Keratinocyte (primary cell): ENCODE data around the gene LTBR. TPM values are rescaled to one million over a fixed set of nuclear protein-coding genes. Genes with fewer than 3 reads are reported as not detected.

Experiments
- DNase-seq: peaks from one replicate; pipeline ENCODE4 v3.0.0-alpha.2; 2011; ENCODE audit warnings: low read depth, missing footprints, low spot score
- FAIRE-seq: peaks from 2 replicates; lab custom pipeline; 2011; peaks lifted over from hg19 to GRCh38; lab: Jason Lieb, UNC
- H2AFZ ChIP-seq: 2 replicates; pipeline ENCODE4 v1.6.0; 2012; ENCODE audit warnings: low read length, control low read depth, inconsistent platforms; ENCODE audit not compliant: control insufficient read depth
- H3K27ac ChIP-seq: 2 replicates; pipeline ENCODE4 v1.5.1; 2011; ENCODE audit warnings: low read length; ENCODE audit not compliant: control insufficient read depth, insufficient read depth
- H3K27me3 ChIP-seq: 3 replicates; pipeline ENCODE4 v1.6.0; 2011; ENCODE audit warnings: low read length; ENCODE audit not compliant: control insufficient read depth, insufficient read depth; ENCODE audit errors: extremely low read depth
- H3K36me3 ChIP-seq, 2 experiments: 2 replicates in 1 of 2; 3 replicates in 1 of 2; pipeline ENCODE4 v1.5.1; 2011; ENCODE audit warnings: low read length in 2 of 2, mild to moderate bottlenecking in 1 of 2; ENCODE audit not compliant: control insufficient read depth in 2 of 2, insufficient read depth in 2 of 2; ENCODE audit errors: extremely low read depth in 1 of 2
- H3K4me1 ChIP-seq: 3 replicates; pipeline ENCODE4 v1.5.1; 2011; ENCODE audit warnings: low read length; ENCODE audit not compliant: control insufficient read depth, insufficient read depth; ENCODE audit errors: extremely low read depth
- H3K4me2 ChIP-seq: 3 replicates; pipeline ENCODE4 v1.6.0; 2011; ENCODE audit warnings: low read depth, low read length; ENCODE audit not compliant: control insufficient read depth, insufficient read depth; ENCODE audit errors: extremely low read depth
- H3K4me3 ChIP-seq, 3 experiments: fragments of 200-600 bp in 1 of 3; sonication (generic) in 1 of 3; 2 replicates in 2 of 3; 3 replicates in 1 of 3; pipeline ENCODE4 v1.5.1; 2011 to 2016; ENCODE audit warnings: low read length in 3 of 3, mild to moderate bottlenecking in 3 of 3, control low read depth in 2 of 3, inconsistent platforms in 1 of 3, low read depth in 1 of 3, mixed read lengths in 1 of 3, mixed run types in 1 of 3, moderate library complexity in 1 of 3; ENCODE audit not compliant: control insufficient read depth in 2 of 3, insufficient read depth in 2 of 3; ENCODE audit errors: extremely low read depth in 1 of 3
- H3K79me2 ChIP-seq: 2 replicates; pipeline ENCODE4 v1.6.0; 2012; ENCODE audit warnings: low read length; ENCODE audit not compliant: control insufficient read depth, insufficient read depth
- H3K9ac ChIP-seq: 3 replicates; pipeline ENCODE4 v1.6.0; 2011; ENCODE audit warnings: low read length; ENCODE audit not compliant: control insufficient read depth, insufficient read depth; ENCODE audit errors: extremely low read depth
- H3K9me1 ChIP-seq: 3 replicates; pipeline ENCODE4 v1.6.0; 2011; ENCODE audit warnings: low read length; ENCODE audit not compliant: control insufficient read depth, insufficient read depth; ENCODE audit errors: extremely low read depth
- H3K9me3 ChIP-seq: 2 replicates; pipeline ENCODE4 v1.5.1; 2012; ENCODE audit warnings: low read depth, low read length; ENCODE audit not compliant: control insufficient read depth
- H4K20me1 ChIP-seq: 3 replicates; pipeline ENCODE4 v1.6.0; 2011; ENCODE audit warnings: low read length; ENCODE audit not compliant: control insufficient read depth, insufficient read depth; ENCODE audit errors: extremely low read depth
- CTCF ChIP-seq, 3 experiments: IDR thresholded peaks in 1 of 3; conservative IDR thresholded peaks in 1 of 3; optimal IDR thresholded peaks in 1 of 3; 2 replicates in 2 of 3; 3 replicates in 1 of 3; pipeline versions ENCODE3 to v1.5.1; 2011; ENCODE audit warnings: low read length in 3 of 3, mild to moderate bottlenecking in 3 of 3, moderate library complexity in 2 of 3, control low read depth in 1 of 3, inconsistent platforms in 1 of 3; ENCODE audit not compliant: insufficient read depth in 2 of 3; ENCODE audit errors: extremely low read depth in 1 of 3
- EZH2 ChIP-seq: IDR thresholded peaks from one replicate; pipeline ENCODE4 v1.6.1; 2012; ENCODE audit warnings: inconsistent platforms, mild to moderate bottlenecking, low read length, moderate library complexity
- dilution Hi-C: fragments of 300-500 bp; cut with MboI; formaldehyde crosslinking; loops from one replicate; pipeline ENCODE4 v1.7.0; 2020; ENCODE audit warnings: low sequenced_read_pairs; ENCODE audit not compliant: extremely low pct_ligation_motif_present
- polyA plus RNA-seq, 5 experiments: library from polyadenylated mRNA; depleted of rRNA in 3 of 5; stranded (reverse) in 3 of 5; stranded (forward) in 1 of 5; unstranded in 1 of 5; fragments of >200 nt; gene quantifications; 1 replicate in 1 of 5; 2 replicates in 3 of 5; 3 replicates in 1 of 5; pipeline versions ENCODE4 v1.2.1 to v1.2.3, GENCODE V29; 2011 to 2012; ENCODE audit warnings: missing spikeins in 2 of 5, low read depth in 1 of 5, low replicate concordance in 1 of 5

Gene LTBR
- polyA plus RNA-seq, 1 donor (not counting 4 experiments of a cell fraction or from before 2014, with no cell fraction given): 42.7 TPM

GRCh38 chr12:6386038-6386437 lies 2.1 kb downstream of the LTBR start:
- Histone ChIP-seq H3K9me3 (no peaks in the 10 kb centered on the region), H3K4me2 (peak overlapping the region; percentile 96), H4K20me1 (no peaks in the 10 kb centered on the region), H2AFZ (no peak overlapping the region), H3K4me3 (peak overlapping the region in 2 of 3 experiments; percentile 29 to 37), H3K27me3 (no peaks in the 10 kb centered on the region), H3K9me1 (peaks cover 5% of the 10 kb centered on the region), H3K79me2 (peaks cover 52% of the 10 kb centered on the region), H3K9ac (no peak overlapping the region), H3K36me3 (peaks cover 32 to 53% of the 10 kb centered on the region in 2 experiments), H3K4me1 (peaks cover 37% of the 10 kb centered on the region), H3K27ac (no peak overlapping the region)
- no peak for TF ChIP-seq CTCF (optimal IDR thresholded peaks at IDR 0.05 in 1 of 3, IDR thresholded peaks at IDR 0.05 in 1 of 3, conservative IDR thresholded peaks at IDR 0.05 in 1 of 3; ENCODE audit: extremely low read depth in 1 of 3, insufficient read depth in 2 of 3, low read length in 3 of 3)
- no peak for TF ChIP-seq EZH2
- FAIRE-seq (no peak), DNase-seq (no peak)
- dilution Hi-C loops: no loop called here

GRCh38 chr12:6386491-6386890 lies 2.5 kb downstream of the LTBR start:
- H3K27ac ChIP-seq: no peak overlapping the region
- no peak overlapping the region for H3K9ac ChIP-seq
- H3K9me3 ChIP-seq: no peaks in the 10 kb centered on the region
- H3K9me1 ChIP-seq: peaks cover 5% of the 10 kb centered on the region
- H3K79me2 ChIP-seq: peaks cover 52% of the 10 kb centered on the region
- no peak for FAIRE-seq
- H2AFZ ChIP-seq: no peak overlapping the region
- TF ChIP-seq EZH2: no peak
- TF ChIP-seq CTCF (optimal IDR thresholded peaks at IDR 0.05 in 1 of 3, IDR thresholded peaks at IDR 0.05 in 1 of 3, conservative IDR thresholded peaks at IDR 0.05 in 1 of 3; ENCODE audit: extremely low read depth in 1 of 3, insufficient read depth in 2 of 3, low read length in 3 of 3): no peak
- peak overlapping the region; percentile 96 for H3K4me2 ChIP-seq
- peak overlapping the region in 2 of 3 experiments; percentile 7 to 29 for H3K4me3 ChIP-seq
- dilution Hi-C loops: no loop called here
- peaks cover 34 to 53% of the 10 kb centered on the region in 2 experiments for H3K36me3 ChIP-seq
- H4K20me1 ChIP-seq: no peaks in the 10 kb centered on the region
- no peaks in the 10 kb centered on the region for H3K27me3 ChIP-seq
- H3K4me1 ChIP-seq: peaks cover 37% of the 10 kb centered on the region
- no peak for DNase-seq
